HEK293 (cell line): Measurements from ENCODE around the gene BOD1.

Experiments
- CTCF ChIA-PET: fragments of 350-600 bp; formaldehyde crosslinking; extraction: SDS; loops from one replicate; lab custom pipeline; 2021; ENCODE audit warnings: antibody characterized with exemption; lab: Yijun Ruan, JAX
- POLR2A ChIA-PET: fragments of 300-600 bp; formaldehyde crosslinking; extraction: SDS; loops from one replicate; lab custom pipeline; 2020; ENCODE audit warnings: antibody characterized with exemption, inconsistent platforms; lab: Yijun Ruan, JAX
- H3K27ac ChIP-seq: fragments of 200-500 bp; sonication (Bioruptor generic); 2 replicates; pipeline ENCODE4 v1.5.1; 2014; ENCODE audit warnings: low read depth, low read length, control low read depth, inconsistent platforms; ENCODE audit errors: extremely low read depth
- H3K36me3 ChIP-seq, 2 experiments: fragments of 200-500 bp in 1 of 2; sonication (Bioruptor generic) in 1 of 2; 1 replicate in 1 of 2; 2 replicates in 1 of 2; pipeline ENCODE4 v1.5.1; 2014 to 2017; ENCODE audit warnings: inconsistent platforms in 2 of 2, low read length in 2 of 2; ENCODE audit not compliant: control insufficient read depth in 2 of 2, insufficient read depth in 1 of 2
- H3K4me1 ChIP-seq: fragments of 200-500 bp; sonication (Bioruptor generic); 2 replicates; pipeline ENCODE4 v1.5.1; 2014; ENCODE audit warnings: mild to moderate bottlenecking, low read length, inconsistent platforms; ENCODE audit not compliant: control insufficient read depth, insufficient read depth
- H3K4me3 ChIP-seq: 2 replicates; pipeline ENCODE4 v1.5.1; 2011; ENCODE audit warnings: low read depth, mild to moderate bottlenecking, control low read depth, low read length, moderate library complexity
- H3K9me3 ChIP-seq: fragments of 200-500 bp; sonication (Bioruptor generic); 2 replicates; pipeline ENCODE4 v1.5.1; 2014; ENCODE audit warnings: low read depth, low read length, inconsistent platforms; ENCODE audit not compliant: control insufficient read depth, insufficient read depth
- GLI2 ChIP-seq: fragments of 450-650 bp; formaldehyde crosslinking; IDR thresholded peaks from 2 replicates; pipeline ENCODE4; 2017; ENCODE audit warnings: missing biosample characterization, missing genetic modification characterization, low read depth, borderline replicate concordance
- HOXC10 ChIP-seq: sonication (generic); formaldehyde crosslinking; IDR thresholded peaks from 2 replicates; pipeline ENCODE4 v1.8.1; 2023; ENCODE audit warnings: mild to moderate bottlenecking, missing genetic modification reagents
- KLF10 ChIP-seq: fragments of 450-650 bp; IDR thresholded peaks from 2 replicates; pipeline ENCODE4 v1.5.1; 2018; ENCODE audit warnings: missing biosample characterization, mild to moderate bottlenecking, missing genetic modification characterization
- SALL2 ChIP-seq: fragments of 450-650 bp; formaldehyde crosslinking; IDR thresholded peaks from 2 replicates; pipeline ENCODE4 v1.5.0; 2017; ENCODE audit warnings: missing biosample characterization, mild to moderate bottlenecking, missing genetic modification characterization, borderline replicate concordance
- SETDB1 ChIP-seq: IDR thresholded peaks from one replicate; pipeline ENCODE4 v1.6.1; 2017; ENCODE audit warnings: mild to moderate bottlenecking, low read length, moderate library complexity, mixed read lengths; ENCODE audit not compliant: insufficient read length
- TRIM28 ChIP-seq: IDR thresholded peaks from 2 replicates; pipeline ENCODE4 v1.6.1; 2011; ENCODE audit warnings: low read length, control low read depth, borderline replicate concordance
- ZBTB21 ChIP-seq: fragments of 450-650 bp; formaldehyde crosslinking; IDR thresholded peaks from 2 replicates; pipeline ENCODE4 v1.5.1; 2017; ENCODE audit warnings: missing biosample characterization, missing genetic modification characterization
- ZBTB6 ChIP-seq: fragments of 450-650 bp; formaldehyde crosslinking; IDR thresholded peaks from 2 replicates; pipeline ENCODE4 v1.5.1; 2017; ENCODE audit warnings: missing biosample characterization, missing genetic modification characterization
- ZNF114 ChIP-seq: fragments of 450-650 bp; formaldehyde crosslinking; IDR thresholded peaks from 2 replicates; pipeline ENCODE4 v1.5.0; 2017; ENCODE audit warnings: missing biosample characterization, missing genetic modification characterization
- ZNF146 ChIP-seq: fragments of 450-650 bp; formaldehyde crosslinking; IDR thresholded peaks from 2 replicates; pipeline ENCODE4 v1.5.1; 2016; ENCODE audit warnings: missing biosample characterization, missing genetic modification characterization
- ZNF157 ChIP-seq: fragments of 450-650 bp; formaldehyde crosslinking; IDR thresholded peaks from 2 replicates; pipeline ENCODE4 v1.5.1; 2016; ENCODE audit warnings: missing biosample characterization, missing genetic modification characterization
- ZNF302 ChIP-seq: fragments of 450-650 bp; formaldehyde crosslinking; IDR thresholded peaks from 2 replicates; pipeline ENCODE4 v1.5.1; 2016; ENCODE audit warnings: missing biosample characterization, missing genetic modification characterization, low read depth
- ZNF341 ChIP-seq: fragments of 450-650 bp; formaldehyde crosslinking; IDR thresholded peaks from 2 replicates; pipeline ENCODE4; 2016; ENCODE audit warnings: low read depth, missing biosample characterization, missing genetic modification characterization
- ZNF366 ChIP-seq: fragments of 450-650 bp; formaldehyde crosslinking; conservative IDR thresholded peaks from 2 replicates; pipeline ENCODE4 v1.5.1; 2016; ENCODE audit warnings: missing biosample characterization, missing genetic modification characterization
- ZNF37A ChIP-seq: fragments of 450-650 bp; IDR thresholded peaks from 2 replicates; pipeline ENCODE4 v1.5.1; 2018; ENCODE audit warnings: missing biosample characterization, missing genetic modification characterization
- ZNF510 ChIP-seq: fragments of 450-650 bp; formaldehyde crosslinking; IDR thresholded peaks from 2 replicates; pipeline ENCODE4 v1.5.1; 2018; ENCODE audit warnings: mild to moderate bottlenecking, missing genetic modification characterization, missing biosample characterization; ENCODE audit not compliant: insufficient replicate concordance
- ZNF621 ChIP-seq: fragments of 450-650 bp; formaldehyde crosslinking; IDR thresholded peaks from 2 replicates; pipeline ENCODE4 v1.5.1; 2017; ENCODE audit warnings: missing biosample characterization, missing genetic modification characterization
- ZNF664 ChIP-seq: fragments of 450-650 bp; formaldehyde crosslinking; IDR thresholded peaks from 2 replicates; pipeline ENCODE4 v1.5.1; 2016; ENCODE audit warnings: missing biosample characterization, missing genetic modification characterization
- ZNF701 ChIP-seq: fragments of 450-650 bp; formaldehyde crosslinking; IDR thresholded peaks from 2 replicates; pipeline ENCODE4 v1.5.1; 2016; ENCODE audit warnings: missing biosample characterization, missing genetic modification characterization
- ZSCAN23 ChIP-seq: fragments of 450-650 bp; formaldehyde crosslinking; IDR thresholded peaks from 2 replicates; pipeline ENCODE4 v1.5.1; 2016; ENCODE audit warnings: missing biosample characterization, missing genetic modification characterization
- TF ChIP-seq, protein P1 (sequence below): fragments of 450-650 bp; formaldehyde crosslinking; IDR thresholded peaks from 2 replicates; pipeline ENCODE4 v1.5.1; 2016; ENCODE audit warnings: missing biosample characterization, missing genetic modification characterization

Gene BOD1

DNA sequence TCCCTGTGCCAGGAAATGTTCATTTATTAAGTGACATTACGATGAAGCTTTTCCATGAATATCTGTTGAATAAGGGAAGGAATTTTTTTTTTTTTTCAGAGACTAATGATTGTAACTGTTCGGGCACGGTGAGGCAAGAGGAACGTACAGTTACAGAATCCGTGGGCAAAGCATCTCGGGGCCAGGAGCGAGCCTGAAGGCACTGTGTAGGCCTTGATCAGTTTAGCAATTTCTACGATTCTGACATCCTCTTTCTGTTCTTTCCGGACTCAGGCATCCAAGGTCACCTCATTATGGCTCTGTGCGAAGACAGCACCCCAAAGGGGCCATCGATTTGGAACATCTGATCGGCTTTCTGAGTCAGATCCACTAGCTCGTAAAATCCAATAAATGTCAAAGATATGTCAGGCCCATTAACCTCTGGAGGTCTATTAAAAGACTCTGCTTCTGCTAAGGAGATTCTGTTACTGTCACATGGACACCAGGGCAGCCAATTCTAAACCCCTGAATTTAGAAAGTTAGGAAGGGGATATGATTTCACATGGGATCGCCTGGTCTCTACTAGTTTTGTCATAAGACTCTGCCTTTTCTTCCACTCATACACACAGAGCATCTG is 41.4 kb upstream of the BOD1 start:
- no peak overlapping the region for H3K4me3 ChIP-seq
- no peaks in the 10 kb centered on the region for H3K36me3 ChIP-seq
- no peak overlapping the region for H3K27ac ChIP-seq
- CTCF ChIA-PET: interaction anchor here (0.7 to 1.2 kb wide), 2 partner anchors 44 to 267 kb away, joined by 3 to 7 read pairs; no protein-coding TSS in a partner anchor
- no peaks in the 10 kb centered on the region for H3K4me1 ChIP-seq
- POLR2A ChIA-PET: no interaction called here
- TF ChIP-seq TRIM28: no peak
- no peak for TF ChIP-seq ZNF341 (tag by site-specific recombination)
- TF ChIP-seq ZNF157 (tag by site-specific recombination): no peak
- TF ChIP-seq ZNF146: no peak
- no peaks in the 10 kb centered on the region for H3K9me3 ChIP-seq

- ChIA-PET POLR2A (no interaction called here), CTCF (interaction anchor here (0.6 to 1.3 kb wide), 3 partner anchors 16 to 662 kb away, joined by 3 to 4 read pairs (median 4); no protein-coding TSS in a partner anchor)
- Histone ChIP-seq H3K9me3 (no peaks in the 10 kb centered on the region), H3K4me1 (no peaks in the 10 kb centered on the region), H3K27ac (no peak overlapping the region), H3K4me3 (no peak overlapping the region), H3K36me3 (no peaks in the 10 kb centered on the region)
- TF ChIP-seq ZNF510 (tag by site-specific recombination) (no peak), ZNF302 (no peak), ZNF664 (no peak), SALL2 (tag by site-specific recombination) (no peak), ZNF114 (tag by site-specific recombination) (no peak), HOXC10 (CRISPR knock-in tag) (no peak), ZNF37A (tag by site-specific recombination) (no peak), ZBTB6 (tag by site-specific recombination) (no peak), ZSCAN23 (no peak), ZNF366 (tag by site-specific recombination) (no peak), KLF10 (tag by site-specific recombination) (no peak), GLI2 (tag by site-specific recombination) (no peak), ZNF621 (tag by site-specific recombination) (no peak)
- TF ChIP-seq, protein P1, sequence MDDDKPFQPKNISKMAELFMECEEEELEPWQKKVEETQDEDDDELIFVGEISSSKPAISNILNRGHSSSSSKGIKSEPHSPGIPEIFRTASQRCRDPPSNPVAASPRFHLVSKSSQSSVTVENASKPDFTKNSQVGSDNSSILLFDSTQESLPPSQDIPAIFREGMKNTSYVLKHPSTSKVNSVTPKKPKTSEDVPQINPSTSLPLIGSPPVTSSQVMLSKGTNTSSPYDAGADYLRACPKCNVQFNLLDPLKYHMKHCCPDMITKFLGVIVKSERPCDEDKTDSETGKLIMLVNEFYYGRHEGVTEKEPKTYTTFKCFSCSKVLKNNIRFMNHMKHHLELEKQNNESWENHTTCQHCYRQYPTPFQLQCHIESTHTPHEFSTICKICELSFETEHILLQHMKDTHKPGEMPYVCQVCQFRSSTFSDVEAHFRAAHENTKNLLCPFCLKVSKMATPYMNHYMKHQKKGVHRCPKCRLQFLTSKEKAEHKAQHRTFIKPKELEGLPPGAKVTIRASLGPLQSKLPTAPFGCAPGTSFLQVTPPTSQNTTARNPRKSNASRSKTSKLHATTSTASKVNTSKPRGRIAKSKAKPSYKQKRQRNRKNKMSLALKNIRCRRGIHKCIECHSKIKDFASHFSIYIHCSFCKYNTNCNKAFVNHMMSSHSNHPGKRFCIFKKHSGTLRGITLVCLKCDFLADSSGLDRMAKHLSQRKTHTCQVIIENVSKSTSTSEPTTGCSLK: no peak
These were observed 38.8 kb upstream of the BOD1 start for GRCh38 chr5:173655196-173655797.

GRCh38 chr5:173653822-173654523 is 37.5 kb upstream of the BOD1 start:
- no peak overlapping the region for H3K27ac ChIP-seq
- H3K4me1 ChIP-seq: no peaks in the 10 kb centered on the region
- no peaks in the 10 kb centered on the region for H3K36me3 ChIP-seq
- H3K9me3 ChIP-seq: no peaks in the 10 kb centered on the region
- H3K4me3 ChIP-seq: no peak overlapping the region
- ChIA-PET POLR2A (no interaction called here), CTCF (no interaction called here)
- no peak for TF ChIP-seq ZNF701
- TF ChIP-seq SETDB1: peak; percentile 44
- no peak for TF ChIP-seq ZBTB21
